Measurements from ENCODE around the gene TMPRSS5.

Gene TMPRSS5

GRCh38 chr11:113693030-113693429, 13.1 kb downstream of the TMPRSS5 start:
- Histone ChIP-seq H3K27ac (ENCODE audit: poor library complexity, severe bottlenecking) (no peak overlapping the region), H3K27me3 (ENCODE audit: insufficient read depth, poor library complexity, severe bottlenecking) (no peaks in the 10 kb centered on the region), H3K36me3 (ENCODE audit: low read depth) (no peaks in the 10 kb centered on the region), H3K4me1 (ENCODE audit: insufficient read depth, poor library complexity, severe bottlenecking) (peaks cover 8% of the 10 kb centered on the region), H3K9me3 (ENCODE audit: severe bottlenecking) (no peaks in the 10 kb centered on the region), H3K4me3 (ENCODE audit: severe bottlenecking) (no peak overlapping the region)
- no peak for ATAC-seq (ENCODE audit: low read depth)
- TF ChIP-seq CTCF (IDR thresholded peaks at IDR 0.05; ENCODE audit: poor library complexity, severe bottlenecking) = no peak
- DNase-seq (ENCODE audit: low spot score) = no peak

GRCh38 chr11:113690619-113691569, 15.2 kb downstream of the TMPRSS5 start:
- H3K36me3 ChIP-seq (ENCODE audit: low read depth) = no peaks in the 10 kb centered on the region
- ATAC-seq (ENCODE audit: low read depth) = peak; percentile 100
- peak; percentile 47 for TF ChIP-seq CTCF (IDR thresholded peaks at IDR 0.05; ENCODE audit: poor library complexity, severe bottlenecking)
- peaks cover 8% of the 10 kb centered on the region for H3K4me1 ChIP-seq (ENCODE audit: insufficient read depth, poor library complexity, severe bottlenecking)
- H3K4me3 ChIP-seq (ENCODE audit: severe bottlenecking) = no peak overlapping the region
- peak overlapping the region; percentile 56 for H3K27ac ChIP-seq (ENCODE audit: poor library complexity, severe bottlenecking)
- no peaks in the 10 kb centered on the region for H3K9me3 ChIP-seq (ENCODE audit: severe bottlenecking)
- no peaks in the 10 kb centered on the region for H3K27me3 ChIP-seq (ENCODE audit: insufficient read depth, poor library complexity, severe bottlenecking)
- DNase-seq (ENCODE audit: low spot score) = peak; percentile 84

GRCh38 chr11:113689768-113690618, 16.1 kb downstream of the TMPRSS5 start:
- no peaks in the 10 kb centered on the region for H3K36me3 ChIP-seq (ENCODE audit: low read depth)
- ATAC-seq (ENCODE audit: low read depth) = no peak
- no peaks in the 10 kb centered on the region for H3K9me3 ChIP-seq (ENCODE audit: severe bottlenecking)
- TF ChIP-seq CTCF (IDR thresholded peaks at IDR 0.05; ENCODE audit: poor library complexity, severe bottlenecking) = no peak
- H3K4me3 ChIP-seq (ENCODE audit: severe bottlenecking) = no peak overlapping the region
- no peaks in the 10 kb centered on the region for H3K27me3 ChIP-seq (ENCODE audit: insufficient read depth, poor library complexity, severe bottlenecking)
- H3K27ac ChIP-seq (ENCODE audit: poor library complexity, severe bottlenecking) = peak overlapping the region; percentile 56
- DNase-seq (ENCODE audit: low spot score) = no peak
- H3K4me1 ChIP-seq (ENCODE audit: insufficient read depth, poor library complexity, severe bottlenecking) = peaks cover 8% of the 10 kb centered on the region

GRCh38 chr11:113685654-113686359, 20.3 kb downstream of the TMPRSS5 start:
- ATAC-seq (ENCODE audit: low read depth) = no peak
- TF ChIP-seq CTCF (IDR thresholded peaks at IDR 0.05; ENCODE audit: poor library complexity, severe bottlenecking) = no peak

More at GRCh38 chr11:113685654-113686359, 20.3 kb downstream of the TMPRSS5 start:
- H3K27ac ChIP-seq (ENCODE audit: poor library complexity, severe bottlenecking) = no peak overlapping the region
- H3K36me3 ChIP-seq (ENCODE audit: low read depth) = no peaks in the 10 kb centered on the region
- no peak overlapping the region for H3K4me3 ChIP-seq (ENCODE audit: severe bottlenecking)
- no peak for DNase-seq (ENCODE audit: low spot score)
- no peaks in the 10 kb centered on the region for H3K9me3 ChIP-seq (ENCODE audit: severe bottlenecking)
- no peaks in the 10 kb centered on the region for H3K27me3 ChIP-seq (ENCODE audit: insufficient read depth, poor library complexity, severe bottlenecking)
- peaks cover 5% of the 10 kb centered on the region for H3K4me1 ChIP-seq (ENCODE audit: insufficient read depth, poor library complexity, severe bottlenecking)
